ENCODE results near the gene HDAC9.

Gene HDAC9

DNA sequence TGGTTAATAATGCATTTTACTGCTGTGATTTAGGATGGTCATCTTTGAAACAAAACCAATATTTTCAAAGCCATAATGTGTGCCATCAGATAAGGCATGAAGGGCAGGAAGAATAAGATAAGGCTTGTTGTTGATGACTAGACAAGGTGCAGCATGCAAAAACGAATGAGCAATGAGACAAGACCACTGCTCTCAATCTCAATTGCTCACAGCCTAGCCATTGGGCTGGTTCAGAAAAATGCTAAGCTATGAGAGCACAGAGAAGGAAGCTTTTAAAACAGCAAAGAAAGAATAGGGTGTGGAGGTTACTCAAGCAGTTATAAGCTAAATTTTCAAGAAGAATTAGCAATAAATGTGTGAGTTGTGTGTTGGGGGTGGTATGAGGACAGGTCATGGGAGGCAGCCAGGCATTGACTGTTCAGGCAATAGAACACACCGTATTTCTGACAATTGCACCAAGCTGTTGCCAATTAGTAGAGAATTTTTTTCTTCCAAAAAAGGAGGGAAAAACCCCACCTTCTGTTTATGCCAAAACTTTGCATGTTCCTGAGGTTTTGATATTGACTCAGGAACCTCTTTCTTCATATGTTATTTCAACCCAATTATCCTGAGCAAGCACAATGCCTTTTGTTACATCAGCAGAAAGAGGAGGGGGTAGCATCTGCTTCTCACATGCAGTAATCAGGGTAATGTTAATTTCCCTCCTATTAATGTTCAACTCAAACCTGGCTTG lies 276.5 kb downstream of the HDAC9 start:
- DNase-seq (ENCODE audit: low read depth in 3 of 3, low spot score in 1 of 3), result no peak

DNA sequence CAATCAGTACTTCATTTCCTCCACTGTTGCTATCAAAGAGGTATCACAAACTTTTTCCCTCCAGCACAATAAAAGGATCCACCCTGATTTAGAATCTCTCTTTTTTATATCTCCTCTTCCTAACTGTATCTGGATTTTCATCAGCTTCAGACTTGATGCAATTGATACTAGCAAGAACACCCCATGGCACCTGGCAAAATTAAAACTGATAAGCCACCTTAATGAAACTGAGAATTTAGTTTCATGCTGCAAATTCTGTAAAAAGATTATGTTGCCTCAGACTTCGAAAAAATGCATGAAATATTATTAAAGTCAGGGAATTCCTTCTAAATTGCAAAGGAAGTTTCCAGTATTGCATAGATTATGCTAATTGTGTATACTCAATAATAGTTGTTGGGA lies 277.0 kb downstream of the HDAC9 start:
- DNase-seq (ENCODE audit: low read depth in 3 of 3, low spot score in 1 of 3), result no peak

DNA sequence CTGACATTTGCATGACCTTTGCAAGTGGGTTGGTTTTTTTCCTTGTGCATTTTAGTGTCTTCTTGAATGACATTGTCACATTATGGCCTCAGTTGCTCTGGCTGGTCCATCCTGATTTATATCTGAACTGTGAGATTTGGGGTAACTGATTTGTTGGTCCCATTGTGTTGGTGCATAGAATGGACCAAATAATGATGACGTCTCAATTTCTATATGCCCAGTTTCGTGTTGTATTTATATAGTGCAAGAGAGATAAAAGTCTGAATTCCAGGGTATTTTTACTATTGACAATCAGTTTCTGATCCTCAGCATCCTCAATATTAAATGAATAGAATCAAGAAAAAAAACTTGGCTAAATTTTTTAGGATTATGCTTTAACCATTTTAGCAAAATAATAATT lies 281.8 kb downstream of the HDAC9 start:
- DNase-seq (ENCODE audit: low read depth in 3 of 3, low spot score in 1 of 3), result no peak

DNA sequence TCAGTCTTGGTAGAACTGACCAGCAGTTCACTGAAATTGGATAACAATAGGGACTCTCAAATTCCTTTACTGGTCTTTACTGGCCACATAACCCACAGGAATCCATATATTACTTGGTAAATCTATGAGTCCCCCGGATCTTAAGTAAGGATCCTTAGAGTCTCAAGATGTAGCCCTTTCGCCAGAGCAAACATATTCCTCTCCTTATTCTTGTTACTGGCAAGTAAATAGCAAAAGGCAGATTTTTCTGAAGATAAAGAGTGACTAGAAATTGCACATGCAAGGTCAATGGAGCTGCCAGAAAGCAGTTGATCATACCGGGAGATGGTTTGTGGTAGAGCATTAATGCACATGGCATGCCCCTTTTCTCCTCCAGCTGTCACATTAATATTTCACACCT lies 283.0 kb downstream of the HDAC9 start:
- DNase-seq (ENCODE audit: low read depth in 3 of 3, low spot score in 1 of 3), result no peak

DNA sequence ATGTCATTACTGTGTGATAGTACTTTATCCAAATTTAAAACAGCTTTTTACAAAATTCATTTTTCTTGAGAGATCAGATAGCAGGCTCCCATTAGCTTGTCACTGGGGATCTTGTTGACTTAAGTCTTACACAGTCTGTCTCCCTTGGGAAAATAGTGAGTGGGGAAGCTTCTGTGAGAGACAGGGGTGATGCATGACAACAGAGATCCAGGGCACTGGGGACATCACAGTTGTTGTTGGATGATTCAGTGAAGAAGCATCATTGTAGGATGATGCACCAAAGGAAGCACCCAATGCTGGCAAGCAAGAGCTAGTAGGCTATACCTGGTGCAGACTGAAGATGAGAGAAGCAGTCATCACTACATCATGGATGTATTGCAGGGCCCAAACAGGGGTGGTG lies 284.7 kb downstream of the HDAC9 start:
- no peak for DNase-seq (ENCODE audit: low read depth in 3 of 3, low spot score in 1 of 3)

DNA sequence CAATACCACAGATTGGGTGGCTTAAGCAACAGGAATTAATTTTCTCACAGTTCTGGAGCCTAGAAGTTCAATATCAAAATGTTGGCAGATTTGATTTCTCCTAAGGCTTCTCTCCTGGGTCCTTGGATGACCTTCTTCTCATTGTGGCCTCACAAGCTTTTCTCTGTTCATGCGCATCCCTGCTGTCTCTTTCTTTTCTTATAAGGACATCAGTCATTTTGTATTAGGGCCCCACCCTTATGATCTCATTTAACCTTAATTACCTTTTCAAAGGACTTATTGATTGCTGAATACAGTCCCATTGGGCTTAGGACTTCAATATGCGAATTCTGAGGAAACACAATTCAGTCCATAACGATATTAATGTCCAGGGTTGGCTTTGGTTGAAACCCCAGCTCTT lies 285.4 kb downstream of the HDAC9 start:
- DNase-seq (ENCODE audit: low read depth in 3 of 3, low spot score in 1 of 3), result no peak

DNA sequence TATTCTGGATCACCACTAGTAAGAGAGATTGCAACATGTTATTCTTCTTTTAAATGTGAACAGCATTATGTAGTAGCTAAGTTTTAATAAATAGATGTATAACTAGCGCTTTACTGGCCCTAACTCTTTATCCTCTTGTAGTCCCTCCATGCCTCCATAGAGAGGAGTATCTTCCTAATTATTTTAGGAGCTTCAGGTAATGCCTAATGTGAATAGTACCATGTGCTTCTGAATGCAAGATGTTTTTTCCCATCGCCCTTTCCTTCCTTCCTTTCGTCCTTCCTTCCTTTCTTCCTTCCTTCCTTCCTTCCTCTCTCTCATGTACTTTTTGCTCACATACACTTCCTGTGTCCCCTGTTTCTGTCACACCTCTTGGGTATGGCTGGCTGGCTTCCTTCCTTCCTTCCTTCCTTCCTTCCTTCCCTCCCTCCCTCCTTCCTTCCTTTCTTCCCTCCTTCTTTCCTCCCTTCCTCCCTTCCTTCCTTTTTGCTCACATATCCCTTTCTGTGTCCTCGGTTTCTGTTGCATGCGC lies 290.7 kb downstream of the HDAC9 start:
- no peak for DNase-seq (ENCODE audit: low read depth in 3 of 3, low spot score in 1 of 3)

DNA sequence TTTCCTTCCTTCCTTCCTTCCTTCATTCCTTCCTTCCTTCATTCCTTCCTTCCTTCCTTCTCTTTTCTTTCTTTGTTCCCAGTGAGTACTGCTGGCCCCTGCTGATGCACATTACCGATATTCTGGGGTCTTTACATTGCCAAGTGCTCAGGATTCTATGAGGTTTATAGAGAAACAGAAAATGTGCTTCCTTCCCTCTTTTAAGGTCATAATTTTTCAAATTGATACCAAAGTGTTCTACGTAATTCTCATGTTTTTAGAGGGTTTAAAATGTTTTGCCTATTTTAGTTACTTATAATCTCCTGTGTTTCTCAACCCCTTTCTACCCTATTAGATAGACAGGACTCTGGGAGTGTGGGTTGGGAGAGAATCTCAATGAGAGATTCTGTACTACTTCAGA lies 291.2 kb downstream of the HDAC9 start:
- no peak for DNase-seq (ENCODE audit: low read depth in 3 of 3, low spot score in 1 of 3)

DNA sequence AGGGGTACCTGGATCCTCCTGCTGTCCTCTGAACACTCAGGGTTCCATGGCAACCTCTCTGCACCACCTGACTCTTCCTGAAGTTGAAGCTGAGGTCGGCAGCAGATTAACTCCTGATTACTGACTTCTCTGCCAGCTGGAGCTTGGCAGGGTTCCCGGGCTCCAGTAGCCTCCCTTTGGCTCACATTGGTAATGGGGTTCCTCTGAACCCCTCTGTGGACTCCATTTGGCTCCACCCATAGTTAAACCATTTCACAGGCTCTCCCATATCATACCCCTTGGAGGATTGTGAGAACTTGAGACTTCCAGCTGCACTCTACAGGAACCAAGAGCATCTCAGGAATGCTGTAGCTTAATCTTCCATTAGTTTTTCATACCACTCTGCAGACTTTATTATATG lies 292.5 kb downstream of the HDAC9 start:
- no peak for DNase-seq (ENCODE audit: low read depth in 3 of 3, low spot score in 1 of 3)

DNA sequence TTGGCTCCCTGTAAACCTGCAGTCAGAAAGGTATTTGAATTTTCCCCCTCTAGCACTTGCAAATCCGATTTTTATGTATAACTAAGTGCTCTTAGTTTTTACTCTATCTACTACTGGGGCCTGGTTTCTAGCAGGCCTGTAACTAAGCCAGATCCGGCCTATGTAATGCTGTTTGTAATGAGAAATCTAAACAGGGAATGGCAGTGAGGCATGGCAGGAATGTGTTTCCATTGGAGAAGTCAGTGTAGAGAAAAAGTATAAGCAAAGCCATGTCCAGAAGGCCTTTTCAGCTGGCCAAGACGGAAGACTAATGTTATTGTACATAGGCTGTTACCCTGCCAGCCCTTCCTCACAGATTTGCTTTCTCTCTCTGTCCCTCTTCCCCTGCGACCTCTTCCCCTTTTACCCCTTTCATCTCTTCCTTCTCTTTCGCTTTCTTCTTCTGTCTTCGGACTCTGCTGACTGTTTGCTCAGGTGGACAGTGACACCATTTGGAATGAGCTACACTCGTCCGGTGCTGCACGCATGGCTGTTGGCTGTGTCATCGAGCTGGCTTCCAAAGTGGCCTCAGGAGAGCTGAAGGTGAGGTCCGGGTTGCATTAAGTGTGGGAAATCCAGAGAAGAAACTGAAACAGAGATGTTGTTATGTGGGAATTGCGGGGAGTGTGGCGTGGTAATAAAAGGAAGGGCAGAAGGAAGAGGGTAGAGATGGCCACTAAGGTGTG lies 297.5 kb downstream of the HDAC9 start:
- no peak for DNase-seq (ENCODE audit: low read depth in 3 of 3, low spot score in 1 of 3)

DNA sequence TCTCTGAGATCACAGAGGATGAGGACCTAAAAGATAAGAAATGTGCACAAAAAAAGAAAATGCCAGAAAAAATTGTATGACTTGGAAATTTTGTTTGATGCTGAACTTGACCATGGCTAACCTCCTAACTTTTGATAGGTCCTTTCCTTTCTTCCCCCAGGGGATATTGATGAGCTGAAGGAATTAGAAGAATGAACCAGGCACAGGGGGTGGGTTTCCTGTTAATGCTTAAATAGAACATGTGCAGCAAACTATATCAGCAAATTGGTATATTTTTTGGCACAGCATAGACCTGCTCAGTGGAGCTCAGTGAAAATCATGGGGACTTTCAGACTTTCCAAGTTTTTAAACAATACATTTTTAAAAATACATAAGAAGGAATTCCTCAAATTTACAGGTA lies 300.7 kb downstream of the HDAC9 start:
- no peak for DNase-seq (ENCODE audit: low read depth in 3 of 3, low spot score in 1 of 3)

DNA sequence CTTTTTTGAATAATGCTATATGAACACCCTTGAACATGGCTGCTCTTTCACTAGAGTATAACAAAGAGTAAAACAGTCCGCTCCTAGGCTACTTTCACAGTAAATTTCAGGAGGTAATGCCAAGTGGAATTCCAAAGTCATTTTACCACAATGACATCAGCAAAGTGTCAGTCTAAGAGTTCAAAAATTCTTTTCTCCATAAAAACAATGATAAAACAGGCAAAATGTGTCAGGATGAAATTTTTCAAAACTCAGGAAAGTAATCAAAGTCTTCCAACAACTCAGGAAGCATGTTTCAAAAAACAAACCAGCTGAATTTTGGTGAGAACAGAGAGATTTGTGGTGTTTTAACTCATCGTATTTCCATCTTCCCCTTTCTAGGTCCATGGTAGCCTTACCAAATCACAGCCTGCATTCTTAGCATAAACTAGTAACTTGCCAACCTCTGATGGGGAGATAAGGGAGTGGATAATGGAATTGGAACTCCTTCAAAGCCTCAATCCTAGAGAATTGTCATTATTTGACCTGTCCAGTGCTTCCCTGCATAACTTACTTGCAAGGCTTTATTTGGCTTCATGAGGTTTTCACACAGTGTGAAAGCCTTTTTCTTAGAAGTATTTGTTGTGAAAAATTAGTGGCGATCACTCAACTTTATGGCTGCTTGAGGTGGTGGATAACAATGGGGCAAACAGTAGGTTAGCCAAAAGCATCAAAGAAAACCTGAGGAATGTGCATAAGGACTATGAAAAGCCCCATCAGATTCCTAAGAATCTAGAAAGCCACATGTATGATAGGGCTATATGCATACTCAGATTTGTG lies 302.7 kb downstream of the HDAC9 start:
- DNase-seq (ENCODE audit: low read depth in 3 of 3, low spot score in 1 of 3), result no peak

DNA sequence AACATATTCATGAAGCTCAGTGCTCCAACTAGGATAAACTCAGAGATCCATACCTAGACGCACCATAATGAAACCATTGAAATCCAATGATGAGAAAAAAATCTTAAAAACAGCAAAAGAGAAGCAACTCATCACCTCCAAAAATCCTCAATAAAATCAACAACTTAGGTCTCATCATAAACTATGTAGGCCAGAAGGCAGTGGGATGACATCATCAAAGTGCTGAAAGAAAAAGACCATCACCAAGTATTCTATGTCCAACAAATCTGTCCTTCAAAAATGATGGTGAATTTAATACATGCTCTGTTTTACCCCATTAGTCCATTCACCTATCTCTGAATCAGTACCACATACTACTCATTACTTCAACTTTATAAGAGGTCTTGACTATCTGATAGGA lies 304.4 kb downstream of the HDAC9 start:
- no peak for DNase-seq (ENCODE audit: low read depth in 3 of 3, low spot score in 1 of 3)

DNA sequence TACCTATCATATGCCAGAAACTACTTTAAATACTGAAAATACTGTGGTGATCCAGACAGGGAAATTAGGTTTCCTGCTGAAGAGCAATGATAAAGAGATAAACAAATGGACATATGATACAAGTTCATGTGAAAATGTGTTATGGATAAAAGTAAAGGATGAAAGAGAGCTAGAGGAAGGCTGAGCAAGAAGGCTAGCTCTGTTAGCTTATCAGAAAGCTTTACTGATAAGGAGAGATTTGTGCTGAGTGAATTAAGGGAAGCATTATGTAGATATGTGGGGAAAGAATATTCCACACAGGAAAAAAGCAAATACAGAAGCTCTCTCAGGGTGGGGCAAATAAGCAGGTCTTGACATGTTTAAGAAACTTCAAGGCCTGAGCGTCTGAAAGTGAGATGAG lies 308.4 kb downstream of the HDAC9 start:
- no peak for DNase-seq (ENCODE audit: low read depth in 3 of 3, low spot score in 1 of 3)

DNA sequence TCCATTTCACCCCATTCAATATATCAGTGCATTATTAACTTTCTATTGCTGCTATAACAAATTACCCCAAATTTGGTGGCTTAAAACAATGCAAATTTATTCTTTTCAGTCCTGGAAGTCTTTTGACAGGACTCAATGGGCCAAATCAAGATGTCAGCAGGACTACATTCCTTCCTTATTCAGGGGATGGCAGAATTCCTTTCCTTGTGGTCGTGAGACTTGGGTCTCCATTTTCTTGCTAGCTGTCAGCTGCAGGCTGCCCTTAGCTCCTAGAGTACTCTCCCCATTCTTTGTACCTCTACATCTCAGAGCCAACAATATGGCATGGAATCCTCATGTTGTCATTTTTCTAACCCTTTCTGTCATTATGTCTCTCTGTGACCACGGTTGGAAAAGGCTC lies 310.6 kb downstream of the HDAC9 start:
- no peak for DNase-seq (ENCODE audit: low read depth in 3 of 3, low spot score in 1 of 3)

DNA sequence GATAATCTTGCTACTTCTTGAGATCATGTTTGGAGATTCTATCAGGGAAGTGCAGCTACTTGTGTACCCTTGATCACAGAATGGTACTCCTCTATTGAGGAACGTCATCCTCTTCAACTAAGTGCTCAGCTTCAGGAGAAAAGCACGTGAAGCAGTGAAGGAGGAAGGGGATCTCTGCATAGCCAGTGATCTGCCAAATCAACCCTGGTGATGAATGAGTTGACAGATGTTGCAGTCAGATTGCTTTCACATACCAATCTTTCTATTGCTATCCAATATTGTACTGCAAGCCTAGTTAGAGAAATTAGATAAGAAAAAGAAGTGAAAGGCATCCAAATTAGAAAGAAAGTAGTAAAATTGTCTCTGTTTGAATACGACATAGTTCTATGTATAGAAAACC lies 312.5 kb downstream of the HDAC9 start:
- no peak for DNase-seq (ENCODE audit: low read depth in 3 of 3, low spot score in 1 of 3)

DNA sequence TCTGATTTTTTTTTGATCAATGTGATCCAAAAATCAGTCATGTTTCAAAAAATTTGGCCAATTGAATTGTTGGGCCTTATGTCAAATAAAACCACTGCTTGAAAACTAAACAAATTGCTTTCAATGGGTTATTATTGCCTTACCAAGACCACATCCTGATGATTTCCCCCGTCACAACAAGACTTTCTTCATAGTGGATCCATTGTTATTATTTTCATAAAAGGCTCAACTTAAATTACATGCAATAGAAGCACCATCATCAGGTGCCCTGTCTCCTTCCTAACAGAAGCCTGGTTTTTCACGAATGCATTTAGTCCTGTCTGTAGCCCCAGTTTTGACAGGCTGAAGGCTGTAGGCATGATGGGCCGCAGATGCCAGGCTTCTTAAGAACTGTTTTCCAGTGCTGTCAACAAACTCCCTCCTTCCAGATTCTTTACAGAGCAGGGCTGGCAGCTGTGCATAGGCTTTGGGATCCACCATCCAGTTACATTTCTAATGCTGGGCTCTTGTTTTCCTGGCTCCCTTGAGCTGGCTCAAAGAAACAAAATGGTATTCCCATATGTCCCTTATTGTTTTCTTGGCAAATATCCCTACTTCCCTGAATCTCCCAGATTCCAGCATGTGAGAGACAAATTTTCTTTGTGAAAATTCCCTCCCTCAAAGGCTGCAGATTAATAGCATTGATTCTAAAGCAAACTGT lies 319.9 kb downstream of the HDAC9 start:
- DNase-seq (ENCODE audit: low read depth in 3 of 3, low spot score in 1 of 3), result no peak

DNA sequence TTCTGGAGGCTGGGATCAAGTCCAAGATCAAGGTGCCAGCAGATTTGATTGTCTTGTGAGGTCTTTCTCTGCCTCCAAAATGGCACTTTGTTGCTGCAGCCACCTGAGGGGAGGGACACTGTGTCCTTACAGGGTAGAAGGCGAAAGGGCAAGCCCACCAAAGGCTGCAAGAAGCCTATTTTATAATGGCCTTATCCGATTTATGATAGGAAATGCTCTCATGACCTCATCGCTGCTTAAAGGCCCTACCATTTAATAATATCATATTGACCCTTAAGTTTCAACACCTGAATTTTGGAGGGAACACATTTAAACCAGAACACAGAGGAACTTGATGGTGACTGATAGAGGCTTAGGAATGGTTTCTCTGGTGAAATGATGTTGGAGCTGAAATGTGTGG lies 325.4 kb downstream of the HDAC9 start:
- DNase-seq (ENCODE audit: low read depth in 3 of 3, low spot score in 1 of 3), result no peak

DNA sequence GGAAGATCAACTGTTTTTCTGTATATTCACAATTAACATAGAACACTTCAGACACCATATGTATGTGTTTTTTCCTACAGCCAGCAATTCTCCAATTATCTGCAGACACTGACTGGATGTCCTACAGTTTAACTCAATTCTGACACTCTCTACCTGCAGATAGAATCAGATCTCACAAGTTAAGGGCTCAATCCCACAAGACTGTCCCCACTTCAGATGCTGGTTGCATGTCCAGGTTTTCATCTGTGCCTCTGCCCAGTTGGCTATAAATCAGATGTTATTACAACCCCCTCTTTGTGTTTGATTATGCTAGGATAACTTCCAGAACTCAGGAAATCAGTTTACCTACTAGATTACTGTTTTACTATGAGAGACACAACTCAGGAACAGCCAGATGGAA lies 326.0 kb downstream of the HDAC9 start:
- DNase-seq (ENCODE audit: low read depth in 3 of 3, low spot score in 1 of 3), result no peak

DNA sequence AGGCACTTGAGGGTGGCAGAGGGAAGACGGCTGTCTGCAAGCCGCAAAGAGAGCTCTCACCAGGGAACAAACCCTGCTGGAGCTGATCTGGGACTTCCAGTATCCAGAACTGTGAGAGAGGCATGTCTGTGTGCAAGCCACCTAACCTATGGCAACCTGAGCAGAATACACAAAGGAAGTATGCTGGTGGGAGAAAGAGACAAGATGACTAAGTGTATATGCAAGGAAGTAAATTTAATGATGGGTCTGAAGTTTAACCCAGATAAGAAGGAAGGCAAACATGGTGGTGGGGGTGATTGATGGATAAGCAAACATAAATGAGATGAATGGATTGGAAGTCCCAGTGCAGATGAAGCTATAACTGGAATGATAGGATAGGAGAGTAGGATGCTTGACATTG lies 328.6 kb downstream of the HDAC9 start:
- no peak for DNase-seq (ENCODE audit: low read depth in 3 of 3, low spot score in 1 of 3)

DNA sequence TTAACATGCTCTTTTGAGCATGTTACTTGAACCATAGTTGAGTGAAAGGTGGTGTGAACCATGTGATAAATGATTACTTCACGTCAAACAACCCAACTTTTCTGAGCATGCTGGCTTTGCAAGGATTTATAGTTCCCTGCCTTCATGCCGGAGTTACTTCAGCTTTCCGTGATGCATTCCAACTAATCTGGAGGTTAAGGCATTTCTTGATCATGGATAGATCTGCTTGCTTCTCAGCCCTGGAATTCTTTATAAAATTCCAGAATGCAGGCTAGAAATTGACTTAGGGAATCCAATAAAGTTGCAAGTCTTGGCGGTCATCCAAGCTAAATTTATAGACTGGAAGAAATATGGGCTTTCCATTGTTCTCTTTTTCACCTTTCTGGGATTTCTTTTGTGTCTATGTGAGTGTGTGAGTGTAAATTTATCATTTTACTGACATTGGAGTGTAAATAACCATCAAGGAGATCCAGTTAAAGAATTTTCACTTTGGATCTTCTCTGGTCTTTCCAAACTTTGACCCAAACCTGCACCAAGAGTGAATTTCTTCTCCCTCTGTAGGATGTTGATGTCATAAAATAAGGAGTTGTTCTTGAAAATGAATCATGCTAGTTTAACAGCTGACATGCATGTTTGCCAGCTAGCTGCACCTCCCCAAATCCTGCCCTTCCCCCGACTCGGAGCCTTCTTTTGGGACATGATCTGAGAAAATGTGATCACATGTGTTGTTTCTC lies 332.9 kb downstream of the HDAC9 start:
- no peak for DNase-seq (ENCODE audit: low read depth in 3 of 3, low spot score in 1 of 3)

Measured in stimulated activated CD4-positive, alpha-beta T cell treated with anti-CD3 and anti-CD28 coated beads, TNF-alpha, amount 100 ng/mL, for 1 hour (primary cell).